GM20431 (cell line): ENCODE results near the gene UCP2.

Source experiments
- in situ Hi-C: fragments of 300-500 bp; cut with MseI, MboI; formaldehyde crosslinking; loops from one replicate; pipeline ENCODE4 v1.15.0; 2020; ENCODE audit warnings: low sequenced_read_pairs; ENCODE audit not compliant: unreplicated experiment

The UCP2 gene

GRCh38 chr11:73972620-73973449, 9.8 kb downstream of the UCP2 start:
- in situ Hi-C loops = no loop called here

- in situ Hi-C loops = no loop called here
These were observed 10.5 kb downstream of the UCP2 start for GRCh38 chr11:73972187-73972586.

GRCh38 chr11:73971175-73971719, 11.4 kb downstream of the UCP2 start:
- in situ Hi-C loops = no loop called here

- in situ Hi-C loops = no loop called here
These were observed 12.4 kb downstream of the UCP2 start for GRCh38 chr11:73969991-73970800.

GRCh38 chr11:73969091-73969490, 13.6 kb downstream of the UCP2 start:
- in situ Hi-C loops = no loop called here

- in situ Hi-C loops = no loop called here
These were observed 14.2 kb downstream of the UCP2 start for GRCh38 chr11:73968356-73968966.

GRCh38 chr11:73965764-73966121, 16.9 kb downstream of the UCP2 start:
- in situ Hi-C loops = no loop called here

GRCh38 chr11:73965076-73965763, 17.4 kb downstream of the UCP2 start:
- in situ Hi-C loops = no loop called here

- in situ Hi-C loops = no loop called here
These were observed 18.8 kb downstream of the UCP2 start for GRCh38 chr11:73963861-73964260.

- in situ Hi-C loops = no loop called here
These were observed 20.4 kb downstream of the UCP2 start for GRCh38 chr11:73962101-73962705.

GRCh38 chr11:73961321-73961720, 21.3 kb downstream of the UCP2 start:
- in situ Hi-C loops = no loop called here

GRCh38 chr11:73958521-73959141, 24.0 kb downstream of the UCP2 start:
- in situ Hi-C loops = no loop called here

GRCh38 chr11:73957654-73958361, 24.8 kb downstream of the UCP2 start:
- in situ Hi-C loops = no loop called here

- in situ Hi-C loops = no loop called here
These were observed 25.6 kb downstream of the UCP2 start for GRCh38 chr11:73956876-73957653.

GRCh38 chr11:73951797-73952196, 30.8 kb downstream of the UCP2 start:
- in situ Hi-C loops = no loop called here

GRCh38 chr11:73950869-73951710, 31.6 kb downstream of the UCP2 start, which contains the start of gene DNAJB13:
DNAJB13 (plus strand) TSS chr11:73951026; CDS start chr11:73951070, 44 bp downstream.
- in situ Hi-C loops = no loop called here

GRCh38 chr11:73949912-73950311, 32.7 kb downstream of the UCP2 start:
- in situ Hi-C loops = no loop called here
